Memory B cell (primary cell): Measurements from ENCODE around the gene ZNF536.
"Not testable (repeated sequence)": the region's sequence is repeated elsewhere in the genome, so short reads cannot be mapped to it uniquely, and the experiment has no call there.

Experiments used
- ATAC-seq: fragments of 150-1000 bp; cut with Tn5 transposase; 2 replicates; pipeline ENCODE4 v1.10.0; 2021; ENCODE audit warnings: low read depth, mild to moderate bottlenecking, moderate library complexity
- DNase-seq, 2 donors: peaks; one replicate each; pipeline ENCODE4 v3.0.0; 2022; ENCODE audit warnings: low spot score in 2 of 2
- H3K27ac Mint-ChIP-seq: one replicate; pipeline ENCODE4 v1.8.0; 2022; ENCODE audit warnings: mild to moderate bottlenecking, moderate library complexity, mixed read lengths
- H3K27me3 Mint-ChIP-seq: one replicate; pipeline ENCODE4 v1.8.0; 2022; ENCODE audit warnings: mixed read lengths
- H3K36me3 Mint-ChIP-seq: one replicate; pipeline ENCODE4 v1.8.0; 2022; ENCODE audit warnings: mild to moderate bottlenecking, mixed read lengths
- H3K4me1 Mint-ChIP-seq: one replicate; pipeline ENCODE4 v1.8.0; 2022; ENCODE audit warnings: mixed read lengths
- H3K4me3 Mint-ChIP-seq: one replicate; pipeline ENCODE4 v1.8.0; 2022; ENCODE audit warnings: mild to moderate bottlenecking, moderate library complexity, mixed read lengths
- H3K9me3 Mint-ChIP-seq: one replicate; pipeline ENCODE4 v1.8.0; 2022; ENCODE audit warnings: mixed read lengths

Gene ZNF536

GRCh38 chr19:30393729-30394480 lies 21.7 kb downstream of the ZNF536 start:
- H3K9me3 Mint-ChIP-seq: peaks cover 6% of the 10 kb centered on the region
- ATAC-seq (no peak), DNase-seq (no peak)
- no peak overlapping the region for H3K27ac Mint-ChIP-seq
- H3K4me1 Mint-ChIP-seq: no peaks in the 10 kb centered on the region
- no peak overlapping the region for H3K4me3 Mint-ChIP-seq
- H3K27me3 Mint-ChIP-seq: no peaks in the 10 kb centered on the region
- H3K36me3 Mint-ChIP-seq: no peaks in the 10 kb centered on the region

DNA sequence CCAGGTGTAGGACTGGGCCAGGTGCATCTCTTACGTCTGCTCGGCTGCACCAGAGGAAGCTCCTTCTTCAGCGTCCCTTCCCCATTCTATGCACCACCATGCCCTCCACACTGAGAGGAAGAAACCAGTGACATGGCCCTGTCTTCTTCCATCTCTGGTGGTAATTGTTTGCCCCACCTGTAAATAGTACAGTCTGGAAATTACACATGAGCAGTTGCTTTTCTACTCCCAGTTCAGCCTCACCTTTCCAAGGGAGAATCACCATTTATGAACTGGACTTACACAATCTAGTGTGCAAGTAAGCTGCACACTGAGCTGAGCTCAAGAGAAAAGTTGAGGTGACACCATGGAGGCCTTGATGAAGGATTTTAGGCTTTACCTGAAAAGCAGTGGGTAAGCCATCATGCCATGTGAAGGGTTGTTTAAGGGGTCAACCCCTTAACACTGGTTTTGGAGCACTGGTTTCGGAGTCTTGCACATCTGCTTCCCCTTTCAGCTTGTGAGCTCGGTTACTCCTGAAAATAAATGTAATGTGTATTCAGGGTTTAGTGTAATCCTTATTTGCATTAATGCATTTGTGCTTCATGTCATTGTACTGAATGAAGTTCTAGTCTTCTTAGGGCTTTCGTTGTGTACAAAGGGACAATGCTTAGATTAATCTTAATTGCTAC lies 22.4 kb downstream of the ZNF536 start:
- Mint-ChIP-seq H3K4me1 (no peaks in the 10 kb centered on the region), H3K4me3 (no peak overlapping the region), H3K36me3 (no peaks in the 10 kb centered on the region), H3K9me3 (peaks cover 6% of the 10 kb centered on the region), H3K27ac (no peak overlapping the region), H3K27me3 (no peaks in the 10 kb centered on the region)
- ATAC-seq: no peak
- DNase-seq: no peak

DNA sequence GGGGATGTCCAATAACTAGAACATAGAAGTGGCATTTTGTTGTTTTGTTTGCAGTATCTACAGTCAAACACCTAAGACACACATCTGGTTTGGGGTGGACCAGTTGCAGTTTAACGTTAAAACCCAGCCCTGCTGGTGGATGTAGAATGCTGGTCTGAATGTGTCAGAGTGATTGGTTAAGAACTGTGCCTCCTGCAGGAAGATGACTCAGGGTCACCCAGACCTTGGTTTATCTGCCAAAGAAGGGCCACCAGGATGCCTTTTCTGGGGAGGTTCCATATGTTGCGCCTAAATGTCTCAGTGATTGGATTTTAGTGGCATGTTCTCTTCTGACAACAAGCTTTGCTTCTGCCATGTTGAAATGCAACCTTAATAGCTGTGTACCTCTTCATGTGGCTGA lies 23.1 kb downstream of the ZNF536 start:
- no peaks in the 10 kb centered on the region for H3K27me3 Mint-ChIP-seq
- DNase-seq (no peak), ATAC-seq (no peak)
- H3K9me3 Mint-ChIP-seq: peaks cover 6% of the 10 kb centered on the region
- H3K4me1 Mint-ChIP-seq: no peaks in the 10 kb centered on the region
- H3K27ac Mint-ChIP-seq: no peak overlapping the region
- no peaks in the 10 kb centered on the region for H3K36me3 Mint-ChIP-seq
- H3K4me3 Mint-ChIP-seq: no peak overlapping the region

- not testable (repeated sequence) for H3K4me1 Mint-ChIP-seq, H3K9me3 Mint-ChIP-seq, H3K4me3 Mint-ChIP-seq, DNase-seq, H3K36me3 Mint-ChIP-seq, H3K27ac Mint-ChIP-seq, ATAC-seq, H3K27me3 Mint-ChIP-seq
Measured at GRCh38 chr19:30398539-30398938, 26.4 kb downstream of the ZNF536 start.

- H3K4me1 Mint-ChIP-seq: no peaks in the 10 kb centered on the region
- no peak for ATAC-seq
Measured at GRCh38 chr19:30401956-30402355, 29.8 kb downstream of the ZNF536 start.

GRCh38 chr19:30402436-30403202 lies 30.4 kb downstream of the ZNF536 start:
- no peak for DNase-seq
- no peak overlapping the region for H3K27ac Mint-ChIP-seq
- ATAC-seq: no peak
- H3K36me3 Mint-ChIP-seq: no peaks in the 10 kb centered on the region
- H3K9me3 Mint-ChIP-seq: peaks cover 3% of the 10 kb centered on the region
- peaks cover 2% of the 10 kb centered on the region for H3K27me3 Mint-ChIP-seq
- H3K4me1 Mint-ChIP-seq: no peaks in the 10 kb centered on the region
- H3K4me3 Mint-ChIP-seq: no peak overlapping the region

More at GRCh38 chr19:30401956-30402355, 29.8 kb downstream of the ZNF536 start:
- Mint-ChIP-seq H3K36me3 (no peaks in the 10 kb centered on the region), H3K27me3 (peaks cover 2% of the 10 kb centered on the region), H3K27ac (no peak overlapping the region), H3K4me3 (no peak overlapping the region), H3K9me3 (peaks cover 3% of the 10 kb centered on the region)
- DNase-seq: no peak

- Mint-ChIP-seq H3K9me3 (peaks cover 3% of the 10 kb centered on the region), H3K4me1 (no peaks in the 10 kb centered on the region), H3K27ac (no peak overlapping the region), H3K36me3 (no peaks in the 10 kb centered on the region), H3K27me3 (peaks cover 2% of the 10 kb centered on the region), H3K4me3 (no peak overlapping the region)
- no peak for DNase-seq
- ATAC-seq: no peak
Measured at GRCh38 chr19:30403203-30403985, 31.2 kb downstream of the ZNF536 start.

DNA sequence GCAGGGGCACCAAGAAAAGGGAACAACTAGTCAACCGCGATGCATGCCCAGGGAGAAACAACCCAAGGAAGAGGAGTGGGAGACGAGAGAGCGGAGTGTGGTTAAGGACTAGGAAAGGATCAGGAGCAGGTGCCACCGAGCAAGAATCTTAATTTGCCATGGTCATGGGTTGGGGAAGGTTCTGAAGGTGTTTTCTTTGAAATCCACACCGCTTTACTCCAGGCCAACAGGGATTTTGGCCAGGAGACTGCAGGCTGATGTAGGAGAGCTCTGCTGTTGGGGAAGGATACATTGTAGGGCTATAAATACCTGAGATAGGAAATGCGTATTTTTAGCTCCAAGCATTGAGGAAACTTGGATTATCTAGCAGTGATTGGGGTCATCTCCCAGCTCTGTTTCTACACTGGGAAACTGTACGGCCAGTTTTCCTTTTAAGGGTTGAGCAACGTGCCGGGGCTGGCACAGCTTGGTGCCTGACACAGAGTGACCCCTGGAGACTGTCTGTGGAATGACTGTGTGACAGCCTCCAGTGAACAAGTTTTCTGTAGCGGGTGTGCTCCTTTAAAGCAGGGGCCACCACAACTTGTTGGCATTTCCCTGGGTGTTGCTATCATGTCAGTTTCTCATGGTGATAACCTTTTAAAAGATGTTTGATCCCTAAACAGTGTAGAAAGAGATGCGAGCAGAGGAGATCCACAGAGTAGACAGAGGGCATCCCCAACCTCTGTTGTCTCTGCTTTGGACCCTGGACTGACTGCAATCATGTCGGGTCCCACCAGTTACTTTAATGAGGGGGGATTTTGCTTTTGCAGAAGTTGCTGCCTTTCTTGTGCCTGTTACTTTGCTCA lies 34.3 kb downstream of the ZNF536 start:
- Mint-ChIP-seq H3K9me3 (peaks cover 1% of the 10 kb centered on the region), H3K27ac (no peak overlapping the region), H3K4me1 (no peaks in the 10 kb centered on the region), H3K36me3 (no peaks in the 10 kb centered on the region), H3K27me3 (peaks cover 2% of the 10 kb centered on the region), H3K4me3 (no peak overlapping the region)
- no peak for ATAC-seq
- no peak for DNase-seq

- peaks cover 1% of the 10 kb centered on the region for H3K9me3 Mint-ChIP-seq
- no peaks in the 10 kb centered on the region for H3K36me3 Mint-ChIP-seq
- H3K4me1 Mint-ChIP-seq: no peaks in the 10 kb centered on the region
- peaks cover 2% of the 10 kb centered on the region for H3K27me3 Mint-ChIP-seq
- H3K4me3 Mint-ChIP-seq: no peak overlapping the region
- H3K27ac Mint-ChIP-seq: no peak overlapping the region
- no peak for ATAC-seq
- no peak for DNase-seq
Measured at GRCh38 chr19:30407068-30407709, 35.0 kb downstream of the ZNF536 start.

- Mint-ChIP-seq H3K27me3 (peaks cover 2% of the 10 kb centered on the region), H3K36me3 (no peaks in the 10 kb centered on the region), H3K9me3 (peaks cover 5% of the 10 kb centered on the region), H3K4me1 (no peaks in the 10 kb centered on the region), H3K27ac (no peak overlapping the region), H3K4me3 (no peak overlapping the region)
- ATAC-seq (no peak), DNase-seq (no peak)
Measured at GRCh38 chr19:30408734-30409301, 36.6 kb downstream of the ZNF536 start.

DNA sequence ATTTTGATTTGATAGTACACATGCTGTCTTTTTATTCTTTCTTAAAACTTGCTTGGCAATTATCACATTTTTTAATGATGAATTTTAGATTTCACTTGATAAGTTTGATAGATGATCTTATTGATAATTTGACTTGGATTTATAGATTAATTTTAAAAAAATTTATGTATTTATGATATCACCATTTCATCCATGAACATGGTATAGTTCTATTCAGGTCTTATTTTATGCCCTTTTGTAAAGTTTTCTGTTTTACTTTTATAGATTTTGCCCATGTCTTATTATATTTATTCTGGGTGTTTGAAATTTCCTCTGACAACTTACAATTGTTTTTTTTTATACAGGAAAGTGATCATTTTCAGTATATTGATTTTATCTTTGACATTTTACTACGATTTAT lies 39.5 kb downstream of the ZNF536 start:
- ATAC-seq (no peak), DNase-seq (no peak)
- Mint-ChIP-seq H3K4me1 (no peaks in the 10 kb centered on the region), H3K4me3 (no peak overlapping the region), H3K9me3 (peaks cover 11% of the 10 kb centered on the region), H3K27ac (no peak overlapping the region), H3K36me3 (peaks cover 2% of the 10 kb centered on the region), H3K27me3 (no peaks in the 10 kb centered on the region)

DNA sequence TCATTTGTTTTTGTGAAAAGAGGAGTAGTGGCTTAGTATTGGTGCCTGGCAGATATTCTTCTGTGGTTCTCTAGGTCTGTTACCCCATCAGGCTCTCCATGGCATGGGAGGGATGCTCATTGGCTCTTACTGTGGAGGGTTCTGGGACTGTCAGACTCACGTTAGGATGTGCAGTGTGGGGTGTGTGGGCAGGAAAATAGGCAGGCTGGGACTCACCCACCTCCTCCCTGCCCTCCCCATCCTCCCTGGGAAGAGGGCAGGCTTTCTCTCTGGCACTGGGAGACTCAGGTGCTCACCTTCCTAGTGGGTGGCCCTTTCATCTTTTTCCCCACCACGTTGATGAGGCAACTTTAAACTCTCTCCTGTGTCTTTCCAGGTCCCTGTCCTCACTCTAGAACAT lies 44.2 kb downstream of the ZNF536 start:
- peaks cover 11% of the 10 kb centered on the region for H3K9me3 Mint-ChIP-seq
- H3K4me3 Mint-ChIP-seq: no peak overlapping the region
- DNase-seq: no peak
- H3K36me3 Mint-ChIP-seq: peaks cover 2% of the 10 kb centered on the region
- no peak overlapping the region for H3K27ac Mint-ChIP-seq
- ATAC-seq: no peak
- peaks cover 2% of the 10 kb centered on the region for H3K27me3 Mint-ChIP-seq
- H3K4me1 Mint-ChIP-seq: no peaks in the 10 kb centered on the region
